HepG2 (cell line): Measurements from ENCODE around the gene GRB7. TPM values are rescaled to one million over a fixed set of nuclear protein-coding genes. Genes with fewer than 3 reads are reported as not detected.
A peak's percentile ranks its signal among the peaks of the same experiment; 100 is the strongest.

ENCODE experiments used
- ARID2 ChIP-seq: sonication (generic); formaldehyde crosslinking; IDR thresholded peaks from 2 replicates; pipeline ENCODE4 v1.8.1; 2022; ENCODE audit warnings: mild to moderate bottlenecking, missing genetic modification reagents, borderline replicate concordance
- BCL6 ChIP-seq: IDR thresholded peaks from 2 replicates; pipeline ENCODE4 v1.6.1; 2016; ENCODE audit warnings: missing genetic modification reagents, missing compliant biosample characterization
- GABPB1 ChIP-seq: IDR thresholded peaks from 2 replicates; pipeline ENCODE4 v1.6.1; 2016; ENCODE audit warnings: mild to moderate bottlenecking, missing genetic modification reagents, moderate library complexity, missing compliant biosample characterization
- GMEB2 ChIP-seq: IDR thresholded peaks from 2 replicates; pipeline ENCODE4 v1.6.1; 2016; ENCODE audit warnings: missing biosample characterization, missing genetic modification reagents, low read depth
- HOXD1 ChIP-seq: sonication (generic); formaldehyde crosslinking; IDR thresholded peaks from 2 replicates; pipeline ENCODE4 v1.5.0; 2020; ENCODE audit warnings: missing genetic modification reagents
- MAZ ChIP-seq, 2 experiments: sonication (generic) in 1 of 2; formaldehyde crosslinking in 1 of 2; IDR thresholded peaks; 2 replicates each; pipeline versions ENCODE4 v1.5.0 to v1.6.1; 2012 to 2020; ENCODE audit warnings: low read depth in 2 of 2, mild to moderate bottlenecking in 2 of 2, borderline replicate concordance in 1 of 2, improper control_type of control experiment in 1 of 2, low read length in 1 of 2, missing genetic modification reagents in 1 of 2, moderate library complexity in 1 of 2
- MTF2 ChIP-seq: sonication (generic); formaldehyde crosslinking; IDR thresholded peaks from 2 replicates; pipeline ENCODE4 v1.5.0; 2020; ENCODE audit warnings: missing genetic modification reagents, borderline replicate concordance
- NCOA5 ChIP-seq: sonication (generic); formaldehyde crosslinking; IDR thresholded peaks from 2 replicates; pipeline ENCODE4 v1.4.0; 2020; ENCODE audit warnings: missing genetic modification reagents
- POGZ ChIP-seq: sonication (generic); formaldehyde crosslinking; IDR thresholded peaks from 2 replicates; pipeline ENCODE4 v1.4.0; 2020; ENCODE audit warnings: mild to moderate bottlenecking, missing genetic modification reagents
- SNRNP70 ChIP-seq: fragments of 200-400 bp; formaldehyde crosslinking; IDR thresholded peaks from 2 replicates; pipeline ENCODE4 v1.6.1; 2017; ENCODE audit warnings: mild to moderate bottlenecking, low read depth, low read length, moderate library complexity
- SPEN ChIP-seq: sonication (generic); formaldehyde crosslinking; IDR thresholded peaks from 2 replicates; pipeline ENCODE4 v1.5.1; 2020; ENCODE audit warnings: low read depth, mild to moderate bottlenecking, missing genetic modification reagents
- TRAFD1 ChIP-seq: sonication (generic); formaldehyde crosslinking; IDR thresholded peaks from 2 replicates; pipeline ENCODE4 v1.5.1; 2020; ENCODE audit warnings: missing genetic modification reagents, mild to moderate bottlenecking, borderline replicate concordance
- TSC22D2 ChIP-seq: sonication (generic); formaldehyde crosslinking; IDR thresholded peaks from 2 replicates; pipeline ENCODE4 v1.5.1; 2020; ENCODE audit warnings: missing genetic modification reagents, mild to moderate bottlenecking, borderline replicate concordance
- ZBTB21 ChIP-seq: sonication (generic); formaldehyde crosslinking; IDR thresholded peaks from 2 replicates; pipeline ENCODE4 v1.4.0; 2020; ENCODE audit warnings: missing genetic modification reagents
- ZBTB7A ChIP-seq: sonication (generic); formaldehyde crosslinking; IDR thresholded peaks from 2 replicates; pipeline ENCODE4 v1.8.0; 2022; ENCODE audit warnings: mild to moderate bottlenecking, missing genetic modification reagents
- ZNF12 ChIP-seq: sonication (generic); formaldehyde crosslinking; IDR thresholded peaks from 2 replicates; pipeline ENCODE4 v1.5.0; 2020; ENCODE audit warnings: missing genetic modification reagents
- ZNF282 ChIP-seq: fragments of 450-650 bp; IDR thresholded peaks from 2 replicates; pipeline ENCODE4 v1.6.1; 2018; ENCODE audit not compliant: partially characterized antibody
- ZNF432 ChIP-seq: sonication (generic); formaldehyde crosslinking; IDR thresholded peaks from 2 replicates; pipeline ENCODE4 v1.5.0; 2020; ENCODE audit warnings: missing genetic modification reagents, mild to moderate bottlenecking, borderline replicate concordance
- ZNF44 ChIP-seq: sonication (generic); formaldehyde crosslinking; IDR thresholded peaks from 2 replicates; pipeline ENCODE4 v1.5.1; 2020; ENCODE audit warnings: mild to moderate bottlenecking, missing genetic modification reagents
- ZNF512B ChIP-seq: sonication (generic); formaldehyde crosslinking; IDR thresholded peaks from 2 replicates; pipeline ENCODE4 v1.5.1; 2020; ENCODE audit warnings: missing genetic modification reagents, mild to moderate bottlenecking, borderline replicate concordance
- ZNF614 ChIP-seq: IDR thresholded peaks from 2 replicates; pipeline ENCODE4 v1.6.1; 2018; ENCODE audit warnings: missing biosample characterization, missing genetic modification reagents, inconsistent platforms, borderline replicate concordance
- ZSCAN20 ChIP-seq: sonication (generic); formaldehyde crosslinking; IDR thresholded peaks from 2 replicates; pipeline ENCODE4 v1.4.0; 2020; ENCODE audit warnings: missing genetic modification reagents, mild to moderate bottlenecking, borderline replicate concordance
- ZSCAN30 ChIP-seq: sonication (generic); formaldehyde crosslinking; IDR thresholded peaks from 2 replicates; pipeline ENCODE4 v1.5.0; 2020; ENCODE audit warnings: mild to moderate bottlenecking, missing genetic modification reagents
- polyA plus RNA-seq, 8 experiments: library from polyadenylated mRNA; depleted of rRNA in 3 of 8; stranded (reverse) in 7 of 8; unstranded in 1 of 8; fragments of >200 nt; fragmentation: Illumina TruSeq in 4 of 8; extraction: Trizol in 4 of 8; gene quantifications; 2 replicates each; pipeline versions ENCODE4 v1.2.1 to v1.2.3, GENCODE V29; 2011 to 2016; ENCODE audit warnings: low read depth in 4 of 8, missing spikeins in 1 of 8, mixed read lengths in 1 of 8; ENCODE audit not compliant: insufficient read depth in 1 of 8
- total RNA-seq, 5 experiments: library from RNA; depleted of rRNA; stranded (reverse); fragments of >200 nt; fragmentation: Illumina TruSeq; extraction: Trizol; gene quantifications; 2 replicates each; pipeline ENCODE4 v1.2.3, GENCODE V29; 2016; ENCODE audit warnings: low read depth in 1 of 5

GRB7 gene
- total and polyA plus RNA-seq, 2 of the 13 experiments (the other 11 are each of a cell fraction or from before 2014, with no cell fraction given): 60.2 to 77.7 TPM

- TF ChIP-seq ZSCAN20 (CRISPR knock-in tag): no peak
- no peak for TF ChIP-seq MTF2 (CRISPR knock-in tag)
- TF ChIP-seq NCOA5 (CRISPR knock-in tag): no peak
- TF ChIP-seq ZNF12 (CRISPR knock-in tag): no peak; the same call in 1 of the 2 replicates
- TF ChIP-seq SPEN (CRISPR knock-in tag): peak; percentile 65; the same call in 1 of the 2 replicates
- no peak for TF ChIP-seq ARID2 (CRISPR knock-in tag)
- peak; percentile 21; the same call in 1 of the 2 replicates for TF ChIP-seq HOXD1 (CRISPR knock-in tag)
- TF ChIP-seq TRAFD1 (CRISPR knock-in tag): 0 out of 2 replicates have a peak, but pooled peaks have one; percentile 41
- TF ChIP-seq ZNF512B: 0 out of 2 replicates have a peak, but pooled peaks have one; percentile 28
- TF ChIP-seq ZNF614 (CRISPR knock-in tag): peak; percentile 30; the same call in 1 of the 2 replicates
- no peak for TF ChIP-seq GMEB2 (CRISPR knock-in tag)
- no peak for TF ChIP-seq ZNF282
- peak; percentile 78; the same call in 1 of the 2 replicates for TF ChIP-seq MAZ (IDR thresholded peaks at IDR 0.05; ENCODE audit: borderline replicate concordance, low read depth, low read length)
- peak; percentile 62 for TF ChIP-seq MAZ (CRISPR knock-in tag; IDR thresholded peaks at IDR 0.05; ENCODE audit: low read depth)
- TF ChIP-seq SNRNP70: no peak
- TF ChIP-seq GABPB1 (CRISPR knock-in tag): peak; percentile 66
- peak; percentile 89 for TF ChIP-seq ZBTB7A
- TF ChIP-seq ZNF44 (CRISPR knock-in tag): no peak
- TF ChIP-seq POGZ: no peak
- peak; percentile 90 for TF ChIP-seq BCL6 (CRISPR knock-in tag)
- no peak for TF ChIP-seq TSC22D2 (CRISPR knock-in tag)
- TF ChIP-seq ZNF432 (CRISPR knock-in tag): no peak
- TF ChIP-seq ZBTB21 (CRISPR knock-in tag): peak; percentile 75; the same call in 1 of the 2 replicates
- TF ChIP-seq ZSCAN30 (CRISPR knock-in tag): 0 out of 2 replicates have a peak, but pooled peaks have one; percentile 29
Observed at GRCh38 chr17:39702901-39703893, 34.5 kb upstream of the GRB7 start (continued).
